Measurements from ENCODE around the gene EOGT.

GRCh38 chr3:69058947-69059224 lies 45.4 kb upstream of the EOGT start:
- TF ChIP-seq POLR2A (IDR thresholded peaks at IDR 0.05; ENCODE audit: low read length) (no peak), GATA1 (IDR thresholded peaks at IDR 0.05; ENCODE audit: low read depth, low read length) (no peak)
